Progenitor cell of endocrine pancreas (in vitro differentiated cells): Measurements from ENCODE around the gene ANKRD22. TPM values are rescaled to one million over a fixed set of nuclear protein-coding genes. Genes with fewer than 3 reads are reported as not detected.

Source experiments
- DNase-seq: peaks from one replicate; pipeline ENCODE4 v3.0.0; 2021; ENCODE audit warnings: low spot score; ENCODE audit not compliant: unreplicated experiment
- H3K27ac Mint-ChIP-seq: 2 replicates; pipeline ENCODE4 v1.8.0; 2021; ENCODE audit warnings: mild to moderate bottlenecking, moderate library complexity, mixed read lengths
- H3K27me3 Mint-ChIP-seq: 2 replicates; pipeline ENCODE4 v1.8.0; 2021; ENCODE audit warnings: mixed read lengths
- H3K36me3 Mint-ChIP-seq: 2 replicates; pipeline ENCODE4 v1.8.0; 2022; ENCODE audit warnings: mixed read lengths; ENCODE audit not compliant: insufficient read depth
- H3K4me1 Mint-ChIP-seq: 2 replicates; pipeline ENCODE4 v1.8.0; 2021; ENCODE audit warnings: low read depth, mixed read lengths
- H3K4me3 Mint-ChIP-seq: 2 replicates; pipeline ENCODE4 v1.8.0; 2021; ENCODE audit warnings: low read depth, mild to moderate bottlenecking, moderate library complexity, mixed read lengths
- H3K9me3 Mint-ChIP-seq: 2 replicates; pipeline ENCODE4 v1.8.0; 2021; ENCODE audit warnings: low read depth, mixed read lengths
- CTCF ChIP-seq: fragments of 200-600 bp; sonication (generic); IDR thresholded peaks from one replicate; pipeline ENCODE4 v1.5.0; 2021; ENCODE audit warnings: antibody characterized with exemption, mild to moderate bottlenecking; ENCODE audit not compliant: unreplicated experiment
- total RNA-seq: library from RNA; stranded (reverse); gene quantifications from 2 replicates; pipeline ENCODE4 v1.2.1, GENCODE V29; 2021

ANKRD22 gene
- total RNA-seq, 1 donor from 2014 or later = not detected

GRCh38 chr10:88819290-88819689 is 32.4 kb downstream of the ANKRD22 start:
- peaks cover 15% of the 10 kb centered on the region for H3K27me3 Mint-ChIP-seq
- H3K4me1 Mint-ChIP-seq = peaks cover 1% of the 10 kb centered on the region
- H3K36me3 Mint-ChIP-seq = no peaks in the 10 kb centered on the region
- no peak for DNase-seq
- H3K4me3 Mint-ChIP-seq = no peak overlapping the region
- no peak overlapping the region for H3K27ac Mint-ChIP-seq
- H3K9me3 Mint-ChIP-seq = no peaks in the 10 kb centered on the region
- TF ChIP-seq CTCF = no peak

- Mint-ChIP-seq H3K36me3 (no peaks in the 10 kb centered on the region), H3K9me3 (no peaks in the 10 kb centered on the region), H3K27ac (no peak overlapping the region), H3K4me3 (no peak overlapping the region), H3K27me3 (peaks cover 25% of the 10 kb centered on the region), H3K4me1 (peaks cover 5% of the 10 kb centered on the region)
- DNase-seq = no peak
- no peak for TF ChIP-seq CTCF
Measured at GRCh38 chr10:88813200-88813599, 38.4 kb downstream of the ANKRD22 start.

- Mint-ChIP-seq H3K27me3 (peaks cover 17% of the 10 kb centered on the region), H3K4me1 (peaks cover 5% of the 10 kb centered on the region), H3K27ac (no peak overlapping the region), H3K36me3 (no peaks in the 10 kb centered on the region), H3K4me3 (no peak overlapping the region), H3K9me3 (no peaks in the 10 kb centered on the region)
- TF ChIP-seq CTCF = peak; percentile 76
- no peak for DNase-seq
Measured at GRCh38 chr10:88810196-88810961, 41.3 kb downstream of the ANKRD22 start.

GRCh38 chr10:88809621-88810020 is 42.0 kb downstream of the ANKRD22 start:
- H3K27ac Mint-ChIP-seq = no peak overlapping the region
- H3K27me3 Mint-ChIP-seq = peaks cover 13% of the 10 kb centered on the region
- no peak overlapping the region for H3K4me3 Mint-ChIP-seq
- no peak for TF ChIP-seq CTCF
- DNase-seq = no peak
- peaks cover 5% of the 10 kb centered on the region for H3K4me1 Mint-ChIP-seq
- H3K36me3 Mint-ChIP-seq = no peaks in the 10 kb centered on the region
- H3K9me3 Mint-ChIP-seq = no peaks in the 10 kb centered on the region

GRCh38 chr10:88805924-88806323 is 45.7 kb downstream of the ANKRD22 start:
- Mint-ChIP-seq H3K4me3 (no peak overlapping the region), H3K27me3 (peaks cover 2% of the 10 kb centered on the region), H3K27ac (no peak overlapping the region), H3K36me3 (no peaks in the 10 kb centered on the region), H3K9me3 (no peaks in the 10 kb centered on the region), H3K4me1 (no peaks in the 10 kb centered on the region)
- no peak for TF ChIP-seq CTCF
- DNase-seq = no peak
